MM.1S (cell line): ENCODE measurements around the gene ISY1.

Experiments
- DNase-seq: peaks from one replicate; pipeline ENCODE4 v3.0.0-alpha.2; 2015
- H2AFZ ChIP-seq: fragments of 300-600 bp; sonication (generic); 2 replicates; pipeline ENCODE4 v1.6.0; 2016; ENCODE audit warnings: antibody characterized with exemption, low read length
- H3F3A ChIP-seq: fragments of 300-600 bp; sonication (generic); 2 replicates; pipeline ENCODE4 v1.6.1; 2016; ENCODE audit warnings: mild to moderate bottlenecking, antibody characterized with exemption, low read length, moderate library complexity, mixed read lengths; ENCODE audit not compliant: insufficient read depth
- H3K27ac ChIP-seq: fragments of 300-600 bp; sonication (generic); 2 replicates; pipeline ENCODE4 v1.5.1; 2016; ENCODE audit warnings: mild to moderate bottlenecking, low read length
- H3K27me3 ChIP-seq: fragments of 300-600 bp; sonication (generic); replicated peaks from 2 replicates; pipeline ENCODE4 v1.6.0; 2016; ENCODE audit warnings: low read length; ENCODE audit not compliant: insufficient read depth
- H3K36me3 ChIP-seq: fragments of 300-600 bp; sonication (generic); replicated peaks from 2 replicates; pipeline ENCODE4 v1.6.1; 2016; ENCODE audit warnings: mild to moderate bottlenecking, low read length, mixed read lengths; ENCODE audit not compliant: insufficient read depth
- H3K4me1 ChIP-seq: fragments of 300-600 bp; sonication (generic); 2 replicates; pipeline ENCODE4 v1.6.1; 2016; ENCODE audit warnings: low read length, mixed read lengths
- H3K4me2 ChIP-seq: fragments of 300-600 bp; sonication (generic); 2 replicates; pipeline ENCODE4 v1.6.0; 2016; ENCODE audit warnings: low read depth, low read length
- H3K4me3 ChIP-seq: fragments of 300-600 bp; sonication (generic); 2 replicates; pipeline ENCODE4 v1.5.1; 2016; ENCODE audit warnings: low read length, mixed read lengths
- H3K79me2 ChIP-seq: fragments of 300-600 bp; sonication (generic); 2 replicates; pipeline ENCODE4 v1.6.1; 2016; ENCODE audit warnings: mixed run types, low read length, mixed read lengths
- H3K9ac ChIP-seq: fragments of 300-600 bp; sonication (generic); 2 replicates; pipeline ENCODE4 v1.6.1; 2016; ENCODE audit warnings: low read length, mixed read lengths
- H3K9me2 ChIP-seq: fragments of 300-600 bp; sonication (generic); replicated peaks from 2 replicates; pipeline ENCODE4 v1.6.1; 2016; ENCODE audit warnings: mild to moderate bottlenecking, low read length, mixed read lengths; ENCODE audit not compliant: insufficient read depth
- H3K9me3 ChIP-seq: fragments of 300-600 bp; sonication (generic); replicated peaks from 2 replicates; pipeline ENCODE4 v1.6.1; 2016; ENCODE audit warnings: mild to moderate bottlenecking, low read length, mixed read lengths; ENCODE audit not compliant: insufficient read depth
- H4K20me1 ChIP-seq: fragments of 300-600 bp; sonication (generic); 2 replicates; pipeline ENCODE4 v1.6.1; 2016; ENCODE audit warnings: mild to moderate bottlenecking, low read length, moderate library complexity, mixed read lengths; ENCODE audit not compliant: insufficient read depth
- CTCF ChIP-seq: fragments of 300-600 bp; sonication (generic); IDR thresholded peaks from 2 replicates; pipeline ENCODE4 v1.5.1; 2016; ENCODE audit warnings: antibody characterized with exemption, low read length, mixed read lengths
- EZH2 ChIP-seq: fragments of 300-600 bp; sonication (generic); optimal IDR thresholded peaks from 2 replicates; pipeline ENCODE3; 2017; ENCODE audit warnings: low read depth, mild to moderate bottlenecking, antibody characterized with exemption, low read length, mixed read lengths
- EZH2phosphoT487 ChIP-seq: fragments of 300-600 bp; sonication (generic); IDR thresholded peaks from 2 replicates; pipeline ENCODE4 v1.6.1; 2018; ENCODE audit warnings: antibody characterized with exemption, low read length

ISY1 gene

GRCh38 chr3:129160891-129161859, at the start of gene ISY1:
TSS of gene ISY1 (minus strand) at chr3:129161063. CDS start at chr3:129160975, 88 bp downstream.
- Histone ChIP-seq H3K9ac (peak within 1 kb of the TSS; percentile 87), H3K9me2 (no peaks in the 10 kb centered on the region)

GRCh38 chr3:129207479-129207878, 46.6 kb upstream of the ISY1 start:
- H3K9ac ChIP-seq = no peak overlapping the region
- no peaks in the 10 kb centered on the region for H3K4me1 ChIP-seq

More at GRCh38 chr3:129160891-129161859, at the start of gene ISY1:
- Histone ChIP-seq H4K20me1 (no peaks in the 10 kb centered on the region), H3K27me3 (no peaks in the 10 kb centered on the region), H3K4me3 (peak within 1 kb of the TSS; percentile 78), H3K79me2 (peaks cover 22% of the 10 kb centered on the region), H2AFZ (peak within 1 kb of the TSS; percentile 86), H3K4me2 (peak within 1 kb of the TSS; percentile 86), H3F3A (peaks cover 27% of the 10 kb centered on the region), H3K9me3 (no peaks in the 10 kb centered on the region), H3K27ac (peak within 1 kb of the TSS; percentile 91), H3K36me3 (peaks cover 9% of the 10 kb centered on the region; the same call in 1 of the 2 replicates), H3K4me1 (peaks cover 14% of the 10 kb centered on the region)
- TF ChIP-seq EZH2 = no peak
- peak; percentile 80 for TF ChIP-seq CTCF
- DNase-seq = peak; percentile 95

DNA sequence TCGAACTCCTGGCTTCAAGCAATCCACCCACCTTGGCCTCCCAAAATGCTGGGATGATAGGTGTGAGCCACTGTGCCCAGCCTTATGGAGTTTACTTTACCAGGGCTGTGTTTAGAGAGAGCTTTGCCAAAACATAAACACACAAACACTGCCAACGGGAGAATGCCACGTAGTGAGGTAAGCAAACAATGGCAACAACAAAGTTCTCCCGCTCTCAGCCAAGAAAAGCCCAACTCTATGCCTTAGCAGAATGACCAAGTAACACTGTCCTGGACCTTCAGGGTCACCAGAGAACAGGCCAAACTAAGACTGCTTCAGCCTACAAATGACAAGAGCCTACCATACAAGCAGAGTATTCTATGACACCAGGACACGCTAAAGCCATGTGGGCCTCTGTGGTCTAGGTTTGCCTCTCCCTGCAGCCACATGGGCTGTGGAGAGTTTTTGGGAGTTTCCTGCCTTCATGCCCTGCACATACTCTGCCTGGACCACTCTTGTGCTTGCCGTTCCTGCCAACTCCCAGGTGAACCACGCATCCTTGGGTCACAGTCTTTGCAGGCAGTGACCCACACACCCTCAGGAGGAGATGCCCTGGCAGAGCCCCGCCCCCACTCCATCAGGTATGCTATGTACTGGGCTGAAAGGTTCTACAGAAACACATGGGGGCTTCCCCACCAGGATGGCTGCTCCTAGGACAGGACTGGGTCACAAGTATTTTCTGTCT, 44.4 kb upstream of the ISY1 start:
- H3K36me3 ChIP-seq = no peaks in the 10 kb centered on the region
- H3K4me3 ChIP-seq = no peak overlapping the region
- H3F3A ChIP-seq = no peaks in the 10 kb centered on the region
- no peaks in the 10 kb centered on the region for H3K4me1 ChIP-seq
- H3K9me3 ChIP-seq = no peaks in the 10 kb centered on the region
- H2AFZ ChIP-seq = no peak overlapping the region
- H3K4me2 ChIP-seq = no peak overlapping the region
- no peaks in the 10 kb centered on the region for H4K20me1 ChIP-seq
- H3K79me2 ChIP-seq = no peaks in the 10 kb centered on the region
- TF ChIP-seq CTCF = no peak
- TF ChIP-seq EZH2phosphoT487 = no peak
- no peak for TF ChIP-seq EZH2
- DNase-seq = no peak
- no peak overlapping the region for H3K9ac ChIP-seq
- H3K27ac ChIP-seq = no peak overlapping the region
- no peaks in the 10 kb centered on the region for H3K9me2 ChIP-seq
- H3K27me3 ChIP-seq = no peaks in the 10 kb centered on the region

More at GRCh38 chr3:129207479-129207878, 46.6 kb upstream of the ISY1 start:
- H3K4me2 ChIP-seq = no peak overlapping the region
- no peak overlapping the region for H3K4me3 ChIP-seq
- no peaks in the 10 kb centered on the region for H3F3A ChIP-seq
- no peaks in the 10 kb centered on the region for H4K20me1 ChIP-seq
- H3K9me2 ChIP-seq = no peaks in the 10 kb centered on the region
- H3K27ac ChIP-seq = no peak overlapping the region
- H3K9me3 ChIP-seq = no peaks in the 10 kb centered on the region
- no peaks in the 10 kb centered on the region for H3K27me3 ChIP-seq
- no peaks in the 10 kb centered on the region for H3K79me2 ChIP-seq
- no peaks in the 10 kb centered on the region for H3K36me3 ChIP-seq
- DNase-seq = no peak
- TF ChIP-seq EZH2 (no peak), CTCF (no peak), EZH2phosphoT487 (no peak)
- H2AFZ ChIP-seq = no peak overlapping the region
